Body of pancreas (tissue), 4 donors: ENCODE measurements around the gene DGKQ.

Experiments used
- POLR2A ChIP-seq, 3 donors: fragments of 450-650 bp; IDR thresholded peaks; one replicate each; pipeline ENCODE4 v1.6.1; 2016; ENCODE audit warnings: antibody characterized with exemption in 3 of 3, mild to moderate bottlenecking in 2 of 3
- TF ChIP-seq, protein P1 (sequence below), 7 experiments: fragments of 450-650 bp in 4 of 7; fragments of 200-600 bp in 3 of 7; sonication (generic) in 3 of 7; IDR thresholded peaks; one replicate each; pipeline ENCODE4 v1.5.1; 2016 to 2019; ENCODE audit warnings: antibody characterized with exemption in 7 of 7

DNA sequence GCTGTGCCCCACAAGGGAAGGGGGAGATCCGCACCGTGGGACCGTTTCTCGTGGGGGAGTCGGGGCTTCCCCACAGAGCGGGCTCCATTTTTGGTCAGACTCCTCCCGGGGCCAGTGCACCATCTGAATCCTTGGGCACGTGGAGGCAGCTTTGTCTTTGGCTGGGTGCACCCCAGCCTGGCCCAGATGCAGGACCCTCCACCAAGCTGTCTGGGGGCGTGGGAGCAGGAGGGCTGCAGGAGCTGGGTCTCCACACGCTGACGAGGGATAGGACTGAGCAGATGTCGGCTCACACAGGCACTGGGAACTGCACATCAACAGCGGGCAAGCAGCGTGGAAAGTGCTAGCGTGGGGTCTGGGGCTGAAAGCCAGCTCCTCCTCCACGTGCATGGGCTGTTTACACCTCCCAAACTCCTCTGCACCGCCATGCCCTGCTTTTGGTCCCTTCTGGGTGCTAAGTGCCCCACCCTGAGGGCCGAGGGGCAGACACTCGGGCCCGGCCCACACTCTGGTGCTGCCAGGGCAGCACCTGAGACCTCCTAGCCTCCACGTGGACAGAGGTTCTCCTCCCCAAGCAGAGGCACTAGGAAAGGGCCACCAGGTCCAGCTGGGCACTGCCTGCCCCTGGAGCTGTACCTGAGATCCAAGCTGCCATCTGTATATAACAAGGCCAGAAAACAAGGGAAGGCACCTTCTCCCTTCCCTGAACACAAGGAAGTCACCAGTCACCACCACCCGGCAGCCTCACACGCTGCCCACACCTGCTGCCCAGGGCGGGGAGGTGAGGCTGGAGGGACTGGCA is 13.8 kb downstream of the DGKQ start:
- TF ChIP-seq, protein P1, sequence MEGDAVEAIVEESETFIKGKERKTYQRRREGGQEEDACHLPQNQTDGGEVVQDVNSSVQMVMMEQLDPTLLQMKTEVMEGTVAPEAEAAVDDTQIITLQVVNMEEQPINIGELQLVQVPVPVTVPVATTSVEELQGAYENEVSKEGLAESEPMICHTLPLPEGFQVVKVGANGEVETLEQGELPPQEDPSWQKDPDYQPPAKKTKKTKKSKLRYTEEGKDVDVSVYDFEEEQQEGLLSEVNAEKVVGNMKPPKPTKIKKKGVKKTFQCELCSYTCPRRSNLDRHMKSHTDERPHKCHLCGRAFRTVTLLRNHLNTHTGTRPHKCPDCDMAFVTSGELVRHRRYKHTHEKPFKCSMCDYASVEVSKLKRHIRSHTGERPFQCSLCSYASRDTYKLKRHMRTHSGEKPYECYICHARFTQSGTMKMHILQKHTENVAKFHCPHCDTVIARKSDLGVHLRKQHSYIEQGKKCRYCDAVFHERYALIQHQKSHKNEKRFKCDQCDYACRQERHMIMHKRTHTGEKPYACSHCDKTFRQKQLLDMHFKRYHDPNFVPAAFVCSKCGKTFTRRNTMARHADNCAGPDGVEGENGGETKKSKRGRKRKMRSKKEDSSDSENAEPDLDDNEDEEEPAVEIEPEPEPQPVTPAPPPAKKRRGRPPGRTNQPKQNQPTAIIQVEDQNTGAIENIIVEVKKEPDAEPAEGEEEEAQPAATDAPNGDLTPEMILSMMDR (IDR thresholded peaks at IDR 0.05) = no peak
- no peak for TF ChIP-seq POLR2A (IDR thresholded peaks at IDR 0.05)
